ENCODE results near the gene TFAM. TPM values are rescaled to one million over a fixed set of nuclear protein-coding genes. Genes with fewer than 3 reads are reported as not detected.
"Not testable (repeated sequence)": the region's sequence is repeated elsewhere in the genome, so short reads cannot be mapped to it uniquely, and the experiment has no call there.

TFAM gene
- total RNA-seq, 2 donors from 2014 or later: 32.2 to 32.6 TPM

GRCh38 chr10:58415757-58416156 lies 30.5 kb downstream of the TFAM start:
- ATAC-seq (no peak), DNase-seq (no peak)
- intact Hi-C loops (cut with DNase I): no loop called here

- intact Hi-C loops (cut with DNase I); ATAC-seq; DNase-seq: not testable (repeated sequence)
Measured at GRCh38 chr10:58417902-58418301, 32.7 kb downstream of the TFAM start.

- DNase-seq (no peak), ATAC-seq (no peak)
- intact Hi-C loops (cut with DNase I): no loop called here
Measured at GRCh38 chr10:58424176-58424575, 39.0 kb downstream of the TFAM start.

GRCh38 chr10:58428436-58428835 lies 43.2 kb downstream of the TFAM start:
- DNase-seq; intact Hi-C loops (cut with DNase I); ATAC-seq: not testable (repeated sequence)

GRCh38 chr10:58431903-58432302 lies 46.7 kb downstream of the TFAM start:
- ATAC-seq (no peak), DNase-seq (no peak)
- intact Hi-C loops (cut with DNase I): no loop called here

- intact Hi-C loops (cut with DNase I): no loop called here
- DNase-seq (no peak), ATAC-seq (no peak)
Measured at GRCh38 chr10:58433066-58433465, 47.9 kb downstream of the TFAM start.

GRCh38 chr10:58433571-58433970 lies 48.4 kb downstream of the TFAM start:
- ATAC-seq (no peak), DNase-seq (no peak)
- intact Hi-C loops (cut with DNase I): no loop called here

DNA sequence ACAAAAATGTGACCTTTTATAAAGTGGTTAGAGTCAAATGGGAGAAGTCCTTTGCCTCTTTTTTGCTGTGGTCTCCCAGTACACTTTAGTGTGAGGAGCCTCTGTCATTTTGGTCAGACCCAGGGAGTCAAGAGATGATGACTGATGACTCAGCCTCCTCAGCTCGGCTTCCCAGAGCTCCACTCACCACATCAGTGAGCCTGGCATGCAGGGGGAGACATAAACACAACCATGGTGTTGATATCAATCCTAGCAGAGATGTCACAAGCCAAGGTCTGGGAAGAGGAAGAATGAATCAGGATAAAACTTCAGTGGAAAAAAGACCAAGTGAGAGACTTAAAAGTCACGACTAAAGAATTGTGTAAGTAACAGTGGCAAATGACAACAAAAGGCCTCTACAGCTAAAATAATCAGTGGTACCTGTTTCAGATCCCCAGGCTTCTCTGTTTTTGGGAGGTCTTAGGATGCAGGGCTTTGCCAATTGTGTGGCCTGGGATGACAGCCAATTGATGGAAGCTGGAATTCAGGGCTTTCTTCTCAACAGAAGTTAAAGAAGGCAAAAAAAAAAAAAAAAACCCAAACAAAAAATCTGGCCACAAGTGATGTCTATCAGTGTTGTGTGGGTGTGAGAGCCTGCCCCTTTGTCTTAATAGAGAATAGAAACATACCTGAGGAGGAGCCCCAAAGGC lies 50.2 kb downstream of the TFAM start:
- intact Hi-C loops (cut with DNase I): no loop called here

DNA sequence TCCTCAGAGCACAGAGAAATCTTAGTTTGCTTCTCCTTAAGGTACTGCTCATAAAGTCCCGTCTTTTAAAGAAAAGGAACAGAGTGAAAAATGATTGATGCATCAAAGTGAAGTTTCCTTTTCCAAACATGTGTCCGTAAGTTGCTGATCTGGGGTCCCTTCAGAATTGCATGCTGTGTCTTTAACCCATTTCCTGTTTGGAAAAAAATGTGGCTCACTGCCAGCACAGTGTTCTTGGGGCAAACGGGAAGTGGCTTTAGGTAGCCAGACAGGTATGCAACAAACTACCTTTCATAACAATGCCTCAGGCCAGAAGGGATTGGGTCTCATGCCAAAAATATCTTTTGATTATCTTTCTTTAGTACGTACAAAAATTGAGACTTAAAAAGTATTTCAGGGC lies 50.9 kb downstream of the TFAM start:
- ATAC-seq (no peak), DNase-seq (no peak)
- intact Hi-C loops (cut with DNase I): no loop called here

More for the DNA sequence above, 50.2 kb downstream of the TFAM start:
- DNase-seq (peak; percentile 65), ATAC-seq (peak; percentile 82 to 98)

GRCh38 chr10:58438340-58438871 lies 53.2 kb downstream of the TFAM start:
- no peak for DNase-seq
- intact Hi-C loops (cut with DNase I): no loop called here
- ATAC-seq: peak in 1 of 2 donors; percentile 15

DNA sequence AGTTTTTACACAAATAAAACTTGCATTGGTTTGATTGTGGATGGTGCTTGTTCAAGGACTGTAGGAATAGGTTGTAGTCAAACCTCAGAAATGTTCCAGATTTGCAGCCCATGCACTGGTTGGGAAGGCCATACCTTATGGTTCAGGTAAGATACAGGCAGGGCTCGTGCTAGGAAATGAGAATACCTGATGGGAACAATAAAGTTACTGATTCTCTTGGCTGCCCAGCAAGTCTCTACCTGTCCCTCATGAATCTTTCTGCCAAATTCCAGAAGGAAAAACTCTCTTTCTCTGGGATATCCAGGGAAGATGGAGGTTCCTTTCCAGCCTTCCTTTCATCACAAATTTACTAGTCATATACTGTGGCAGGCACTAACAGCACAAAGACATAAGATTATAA lies 53.8 kb downstream of the TFAM start:
- intact Hi-C loops (cut with DNase I): no loop called here
- ATAC-seq: no peak
- DNase-seq: no peak

DNA sequence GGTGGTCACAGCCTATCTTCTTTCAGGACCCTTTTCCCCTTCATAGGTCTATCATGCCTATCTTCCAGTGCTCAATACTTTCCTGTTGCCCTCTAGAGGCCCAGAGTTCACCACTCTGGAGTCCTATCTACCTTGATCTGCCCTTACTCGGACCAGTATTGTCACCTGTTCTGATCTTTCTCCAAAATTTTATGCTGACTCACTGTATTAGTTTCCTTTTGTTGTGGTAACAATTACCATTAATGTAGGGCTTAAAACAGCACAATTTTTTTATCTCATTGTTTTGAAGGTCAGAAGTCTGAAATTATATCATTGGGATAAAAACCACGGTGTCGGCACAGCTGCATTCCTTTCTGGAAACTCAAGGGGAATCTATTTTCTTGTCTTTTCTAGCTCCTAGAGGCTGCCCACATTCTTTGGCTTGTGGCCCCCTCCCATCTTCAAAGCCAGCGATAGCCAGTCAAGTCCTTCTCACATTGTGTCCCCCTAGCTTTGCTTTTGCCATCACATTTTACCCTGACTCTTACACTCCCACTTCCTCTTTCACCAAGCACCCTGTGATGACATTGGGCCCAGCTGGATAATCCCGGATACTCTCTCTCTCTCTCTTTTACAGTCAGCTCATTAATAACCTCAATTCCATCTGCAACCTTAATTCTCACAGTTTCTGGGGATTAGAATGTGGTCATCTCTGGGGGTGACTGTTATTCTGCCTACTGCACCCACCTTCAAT lies 54.6 kb downstream of the TFAM start:
- intact Hi-C loops (cut with DNase I): no loop called here
- ATAC-seq (no peak), DNase-seq (no peak)

- ATAC-seq: no peak
- intact Hi-C loops (cut with DNase I): no loop called here
- DNase-seq: no peak
Measured at GRCh38 chr10:58440484-58440883, 55.3 kb downstream of the TFAM start.

DNA sequence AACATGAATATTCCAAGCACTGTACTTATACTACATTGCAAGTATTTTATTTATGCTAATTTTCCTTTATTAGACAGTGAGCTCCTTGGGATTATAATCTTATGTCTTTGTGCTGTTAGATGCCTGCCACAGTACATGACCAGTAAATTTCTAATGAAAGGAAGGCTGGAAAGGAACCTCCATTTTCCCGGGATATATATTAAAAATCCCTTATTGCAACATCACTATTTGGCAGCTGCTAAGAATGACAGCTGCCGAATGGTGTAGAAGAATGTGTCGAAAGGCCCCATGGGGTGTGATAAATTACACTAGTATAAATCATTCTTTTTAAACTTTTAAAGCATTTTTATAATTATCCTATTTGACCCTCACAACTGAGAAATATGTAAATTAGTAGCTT lies 59.1 kb downstream of the TFAM start:
- intact Hi-C loops (cut with DNase I): no loop called here
- ATAC-seq (no peak), DNase-seq (no peak)

GRCh38 chr10:58444876-58445275 lies 59.7 kb downstream of the TFAM start:
- no peak for ATAC-seq
- intact Hi-C loops (cut with DNase I): no loop called here
- no peak for DNase-seq

GRCh38 chr10:58448121-58448935 lies 63.1 kb downstream of the TFAM start:
- ATAC-seq (no peak), DNase-seq (no peak)
- intact Hi-C loops (cut with DNase I): no loop called here
